Activated CD4-positive, CD25-positive, alpha-beta regulatory T cell treated with anti-CD3 and anti-CD28 coated beads, Interleukin-2, amount 50 U/mL, for 16 hours (primary cell): Measurements from ENCODE around the gene ZNF556.
"Not testable (repeated sequence)": the region's sequence is repeated elsewhere in the genome, so short reads cannot be mapped to it uniquely, and the experiment has no call there.

Source experiments
- DNase-seq: peaks from one replicate; pipeline ENCODE4 v3.0.0-alpha.2; 2020; ENCODE audit warnings: low read depth, low spot score

The ZNF556 gene

GRCh38 chr19:2853015-2853606 is 14.0 kb upstream of the ZNF556 start:
- DNase-seq = no peak

- DNase-seq = no peak
Measured at GRCh38 chr19:2854849-2855248, 12.3 kb upstream of the ZNF556 start.

GRCh38 chr19:2856457-2857050 is 10.6 kb upstream of the ZNF556 start:
- DNase-seq = no peak

- no peak for DNase-seq
Measured at GRCh38 chr19:2858864-2859263, 8.3 kb upstream of the ZNF556 start.

- DNase-seq = no peak
Measured at GRCh38 chr19:2863816-2864215, 3.3 kb upstream of the ZNF556 start.

- no peak for DNase-seq
Measured at GRCh38 chr19:2865334-2866100, 1.6 kb upstream of the ZNF556 start.

- no peak for DNase-seq
Measured at GRCh38 chr19:2866495-2867024, 575 bp upstream of the ZNF556 start.

GRCh38 chr19:2869618-2870017 is 2.5 kb downstream of the ZNF556 start:
- DNase-seq = no peak

- DNase-seq = not testable (repeated sequence)
Measured at GRCh38 chr19:2872175-2872574, 5.0 kb downstream of the ZNF556 start.

- DNase-seq = no peak
Measured at GRCh38 chr19:2877398-2878331, 10.5 kb downstream of the ZNF556 start.

- no peak for DNase-seq
Measured at GRCh38 chr19:2883686-2884439, 16.7 kb downstream of the ZNF556 start.

GRCh38 chr19:2885736-2886135 is 18.6 kb downstream of the ZNF556 start:
- no peak for DNase-seq

GRCh38 chr19:2887391-2887914 is 20.3 kb downstream of the ZNF556 start:
- no peak for DNase-seq

GRCh38 chr19:2888731-2889224 is 21.6 kb downstream of the ZNF556 start:
- DNase-seq = peak; percentile 30

GRCh38 chr19:2890531-2890930 is 23.4 kb downstream of the ZNF556 start:
- DNase-seq = not testable (repeated sequence)

GRCh38 chr19:2896694-2897093 is 29.6 kb downstream of the ZNF556 start:
- no peak for DNase-seq

GRCh38 chr19:2900296-2901252 is 33.4 kb downstream of the ZNF556 start, which contains the start of gene ZNF57:
ZNF57 (plus strand) TSS chr19:2900928; CDS start chr19:2901046, 118 bp downstream.
- peak; percentile 94 for DNase-seq

GRCh38 chr19:2902590-2903218 is 35.6 kb downstream of the ZNF556 start:
- DNase-seq = no peak

- not testable (repeated sequence) for DNase-seq
Measured at GRCh38 chr19:2903326-2903725, 36.2 kb downstream of the ZNF556 start.
